OCI-LY1 (cell line): Measurements from ENCODE around the gene ABCC4.

Experiments used
- H2AFZ ChIP-seq: fragments of 200-600 bp; sonication (generic), shearing (Covaris generic); 2 replicates; pipeline ENCODE4 v1.6.0; 2014; ENCODE audit warnings: antibody characterized with exemption, mild to moderate bottlenecking, low read length
- H3F3A ChIP-seq: fragments of 200-600 bp; sonication (generic), shearing (Covaris generic); 2 replicates; pipeline ENCODE4 v1.6.0; 2014; ENCODE audit warnings: mild to moderate bottlenecking, antibody characterized with exemption, low read length, moderate library complexity; ENCODE audit not compliant: insufficient read depth
- H3K27ac ChIP-seq: fragments of 200-600 bp; sonication (generic); 2 replicates; pipeline ENCODE4 v1.5.1; 2014; ENCODE audit warnings: low read length, mixed run types, mild to moderate bottlenecking, low read depth; ENCODE audit not compliant: poor library complexity, severe bottlenecking
- H3K27me3 ChIP-seq: fragments of 200-600 bp; sonication (generic); 2 replicates; pipeline ENCODE4 v1.6.0; 2014; ENCODE audit warnings: antibody characterized with exemption, mild to moderate bottlenecking, low read length, moderate library complexity; ENCODE audit not compliant: insufficient read depth
- H3K36me3 ChIP-seq: fragments of 200-600 bp; sonication (generic); 2 replicates; pipeline ENCODE4 v1.6.1; 2014; ENCODE audit warnings: mild to moderate bottlenecking, antibody characterized with exemption, low read length, moderate library complexity, mixed read lengths; ENCODE audit not compliant: insufficient read depth
- H3K4me1 ChIP-seq: fragments of 200-600 bp; sonication (generic); 2 replicates; pipeline ENCODE4 v1.5.1; 2014; ENCODE audit warnings: mild to moderate bottlenecking, low read length, moderate library complexity; ENCODE audit not compliant: insufficient read depth, severe bottlenecking
- H3K4me2 ChIP-seq: fragments of 200-600 bp; sonication (generic), shearing (Covaris generic); 2 replicates; pipeline ENCODE4 v1.6.1; 2014; ENCODE audit warnings: low read length
- H3K4me3 ChIP-seq: fragments of 200-600 bp; sonication (generic); 2 replicates; pipeline ENCODE4 v1.5.1; 2014; ENCODE audit warnings: low read length, low read depth, mild to moderate bottlenecking, mixed read lengths; ENCODE audit not compliant: poor library complexity, severe bottlenecking
- H3K79me2 ChIP-seq: fragments of 200-600 bp; shearing (Covaris generic); 2 replicates; pipeline ENCODE4 v1.6.1; 2016; ENCODE audit warnings: mixed run types, low read length, mixed read lengths; ENCODE audit not compliant: insufficient read depth
- H3K9ac ChIP-seq: fragments of 200-600 bp; sonication (generic), shearing (Covaris generic); 2 replicates; pipeline ENCODE4 v1.6.1; 2014; ENCODE audit warnings: mild to moderate bottlenecking, low read length, mixed read lengths
- H3K9me2 ChIP-seq: fragments of 200-600 bp; sonication (generic), shearing (Covaris generic); 2 replicates; pipeline ENCODE4 v1.6.1; 2014; ENCODE audit warnings: low read depth, mild to moderate bottlenecking, low read length, mixed read lengths
- H3K9me3 ChIP-seq: fragments of 200-600 bp; shearing (Covaris generic); 2 replicates; pipeline ENCODE4 v1.6.1; 2014; ENCODE audit warnings: low read length, mixed read lengths
- H4K20me1 ChIP-seq: fragments of 200-600 bp; sonication (generic), shearing (Covaris generic); 2 replicates; pipeline ENCODE4 v1.6.0; 2016; ENCODE audit warnings: mild to moderate bottlenecking, low read length; ENCODE audit not compliant: insufficient read depth
- EZH2 ChIP-seq: fragments of 200-600 bp; sonication (generic), shearing (Covaris generic); IDR thresholded peaks from 2 replicates; pipeline ENCODE4 v1.8.0; 2017; ENCODE audit warnings: borderline replicate concordance, mixed run types, mild to moderate bottlenecking, antibody characterized with exemption, low read length, moderate library complexity, mixed read lengths
- TF ChIP-seq, protein P1 (sequence below): fragments of 200-600 bp; sonication (generic), shearing (Covaris generic); IDR thresholded peaks from 2 replicates; pipeline ENCODE4 v1.5.1; 2017; ENCODE audit warnings: mild to moderate bottlenecking, antibody characterized with exemption, low read length, moderate library complexity, mixed read lengths

The ABCC4 gene

DNA sequence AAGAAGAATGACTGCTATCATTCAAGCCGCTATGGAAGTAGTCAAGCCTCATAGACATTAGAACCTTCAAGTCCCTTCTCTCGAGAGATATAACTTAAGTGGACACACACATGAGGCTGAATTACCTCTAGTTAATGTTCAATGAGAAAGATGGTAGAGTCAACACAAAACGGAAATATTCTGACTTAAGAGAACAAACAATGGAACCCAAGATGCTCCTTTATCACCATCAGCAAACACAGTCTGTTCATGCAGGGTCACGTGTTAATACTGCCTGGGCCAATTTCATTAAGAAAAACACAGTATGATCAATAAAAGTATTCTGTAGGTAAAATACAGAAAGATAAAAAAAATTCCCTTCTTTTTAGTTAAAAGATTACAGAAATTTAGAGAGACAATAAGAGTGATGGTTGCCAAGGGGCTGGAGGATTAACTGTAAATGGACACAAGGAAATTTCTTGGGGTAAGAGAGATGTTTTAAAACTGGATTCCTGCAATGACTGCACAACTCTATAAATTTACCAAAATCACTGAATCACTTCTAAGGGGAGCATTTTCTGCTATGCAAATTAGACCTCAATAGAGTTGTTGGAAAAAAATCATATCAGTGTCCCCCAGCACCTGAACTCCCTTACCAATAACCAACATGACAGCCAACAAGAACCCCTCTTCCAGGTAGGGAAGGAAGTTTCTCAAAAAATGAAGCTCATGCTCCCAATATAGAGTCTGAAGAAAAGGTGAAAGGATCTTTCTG lies 256.6 kb downstream of the ABCC4 start:
- H3K36me3 ChIP-seq = peaks cover 23% of the 10 kb centered on the region; the same call in 1 of the 2 replicates
- TF ChIP-seq EZH2 = no peak
- TF ChIP-seq, protein P1, sequence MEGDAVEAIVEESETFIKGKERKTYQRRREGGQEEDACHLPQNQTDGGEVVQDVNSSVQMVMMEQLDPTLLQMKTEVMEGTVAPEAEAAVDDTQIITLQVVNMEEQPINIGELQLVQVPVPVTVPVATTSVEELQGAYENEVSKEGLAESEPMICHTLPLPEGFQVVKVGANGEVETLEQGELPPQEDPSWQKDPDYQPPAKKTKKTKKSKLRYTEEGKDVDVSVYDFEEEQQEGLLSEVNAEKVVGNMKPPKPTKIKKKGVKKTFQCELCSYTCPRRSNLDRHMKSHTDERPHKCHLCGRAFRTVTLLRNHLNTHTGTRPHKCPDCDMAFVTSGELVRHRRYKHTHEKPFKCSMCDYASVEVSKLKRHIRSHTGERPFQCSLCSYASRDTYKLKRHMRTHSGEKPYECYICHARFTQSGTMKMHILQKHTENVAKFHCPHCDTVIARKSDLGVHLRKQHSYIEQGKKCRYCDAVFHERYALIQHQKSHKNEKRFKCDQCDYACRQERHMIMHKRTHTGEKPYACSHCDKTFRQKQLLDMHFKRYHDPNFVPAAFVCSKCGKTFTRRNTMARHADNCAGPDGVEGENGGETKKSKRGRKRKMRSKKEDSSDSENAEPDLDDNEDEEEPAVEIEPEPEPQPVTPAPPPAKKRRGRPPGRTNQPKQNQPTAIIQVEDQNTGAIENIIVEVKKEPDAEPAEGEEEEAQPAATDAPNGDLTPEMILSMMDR = no peak
- H3K4me2 ChIP-seq = no peak overlapping the region
- H3K4me1 ChIP-seq = no peaks in the 10 kb centered on the region
- no peaks in the 10 kb centered on the region for H3K9me2 ChIP-seq
- no peaks in the 10 kb centered on the region for H4K20me1 ChIP-seq
- H3K9me3 ChIP-seq = no peaks in the 10 kb centered on the region
- H3K4me3 ChIP-seq = no peak overlapping the region
- H3K79me2 ChIP-seq = no peaks in the 10 kb centered on the region
- H3F3A ChIP-seq = no peaks in the 10 kb centered on the region
- no peak overlapping the region for H3K9ac ChIP-seq
- no peaks in the 10 kb centered on the region for H3K27me3 ChIP-seq
- H2AFZ ChIP-seq = no peak overlapping the region
- no peak overlapping the region for H3K27ac ChIP-seq

DNA sequence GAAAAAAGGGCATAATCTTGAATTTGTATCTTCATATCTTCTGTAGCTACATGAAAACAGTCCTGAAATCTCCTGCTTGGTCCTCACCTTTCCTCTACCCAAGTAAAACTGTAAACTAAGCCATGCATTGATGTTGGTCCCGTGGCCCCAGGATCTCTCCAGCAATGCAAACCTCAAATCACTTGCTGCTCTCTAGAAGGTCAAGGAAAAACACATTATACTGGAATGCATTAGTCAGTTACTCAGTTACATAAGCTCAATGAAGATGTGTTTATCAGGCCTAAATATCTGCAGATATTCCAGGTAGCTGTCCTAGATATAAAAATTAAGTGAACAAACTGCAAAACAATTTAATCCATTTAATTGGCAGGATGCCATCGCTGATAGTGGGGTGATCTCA lies 261.8 kb downstream of the ABCC4 start:
- Histone ChIP-seq H3K4me1 (no peaks in the 10 kb centered on the region), H3K9me3 (no peaks in the 10 kb centered on the region), H3K9me2 (no peaks in the 10 kb centered on the region), H3K27me3 (no peaks in the 10 kb centered on the region), H2AFZ (no peak overlapping the region), H4K20me1 (no peaks in the 10 kb centered on the region), H3K4me3 (no peak overlapping the region), H3K36me3 (peaks cover 29% of the 10 kb centered on the region; the same call in 1 of the 2 replicates), H3F3A (no peaks in the 10 kb centered on the region), H3K27ac (no peak overlapping the region), H3K9ac (no peak overlapping the region), H3K4me2 (no peak overlapping the region), H3K79me2 (no peaks in the 10 kb centered on the region)
- TF ChIP-seq, protein P1 = no peak
- no peak for TF ChIP-seq EZH2

DNA sequence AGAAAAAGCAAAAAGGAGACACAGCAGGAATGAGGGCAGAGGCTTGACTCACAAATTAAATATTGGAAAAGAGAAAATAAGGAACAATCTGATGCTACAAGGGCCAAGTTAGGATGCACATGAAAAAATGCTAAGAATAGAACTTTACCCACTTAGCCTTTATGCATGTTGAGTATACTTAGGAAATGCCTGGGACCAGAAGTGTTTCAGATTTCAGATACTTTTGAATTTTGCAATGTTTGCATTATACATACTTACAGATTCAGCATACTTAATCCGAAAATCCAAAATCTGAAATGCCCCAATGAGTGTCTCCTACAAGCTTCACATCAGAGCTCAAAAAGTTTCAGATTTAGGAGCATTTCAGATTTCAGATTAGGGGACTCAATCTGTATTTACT lies 262.3 kb downstream of the ABCC4 start:
- Histone ChIP-seq H2AFZ (no peak overlapping the region), H3K4me3 (no peak overlapping the region), H3F3A (no peaks in the 10 kb centered on the region), H3K27ac (no peak overlapping the region), H3K4me2 (no peak overlapping the region), H3K36me3 (peaks cover 29% of the 10 kb centered on the region; the same call in 1 of the 2 replicates), H3K27me3 (no peaks in the 10 kb centered on the region), H3K9me2 (no peaks in the 10 kb centered on the region), H4K20me1 (no peaks in the 10 kb centered on the region), H3K79me2 (no peaks in the 10 kb centered on the region), H3K4me1 (no peaks in the 10 kb centered on the region), H3K9ac (no peak overlapping the region), H3K9me3 (no peaks in the 10 kb centered on the region)
- TF ChIP-seq, protein P1 = no peak
- TF ChIP-seq EZH2 = no peak
